ENCODE results near the gene CARMIL1.

The CARMIL1 gene

GRCh38 chr6:25424303-25424702 is 145.1 kb downstream of the CARMIL1 start:
- no peak for DNase-seq (ENCODE audit: low spot score)
- no peak for TF ChIP-seq CTCF (IDR thresholded peaks at IDR 0.05; ENCODE audit: borderline replicate concordance, control extremely low read depth, extremely low read depth, insufficient read depth, missing control alignments)
- in situ Hi-C loops (cut with MboI; ENCODE audit: low sequenced_read_pairs, unreplicated experiment), result no loop called here

GRCh38 chr6:25427549-25427948 is 148.4 kb downstream of the CARMIL1 start:
- TF ChIP-seq CTCF (IDR thresholded peaks at IDR 0.05; ENCODE audit: borderline replicate concordance, control extremely low read depth, extremely low read depth, insufficient read depth, missing control alignments), result no peak
- no peak for DNase-seq (ENCODE audit: low spot score)

GRCh38 chr6:25428758-25429317 is 149.7 kb downstream of the CARMIL1 start:
- in situ Hi-C loops (cut with MboI; ENCODE audit: low sequenced_read_pairs, unreplicated experiment), result no loop called here
- no peak for TF ChIP-seq CTCF (IDR thresholded peaks at IDR 0.05; ENCODE audit: borderline replicate concordance, control extremely low read depth, extremely low read depth, insufficient read depth, missing control alignments)

More at GRCh38 chr6:25427549-25427948, 148.4 kb downstream of the CARMIL1 start:
- in situ Hi-C loops (cut with MboI; ENCODE audit: low sequenced_read_pairs, unreplicated experiment), result no loop called here

GRCh38 chr6:25431306-25431974 is 152.3 kb downstream of the CARMIL1 start:
- TF ChIP-seq CTCF (IDR thresholded peaks at IDR 0.05; ENCODE audit: borderline replicate concordance, control extremely low read depth, extremely low read depth, insufficient read depth, missing control alignments), result no peak
- no peak for DNase-seq (ENCODE audit: low spot score)
- in situ Hi-C loops (cut with MboI; ENCODE audit: low sequenced_read_pairs, unreplicated experiment), result no loop called here

More at GRCh38 chr6:25428758-25429317, 149.7 kb downstream of the CARMIL1 start:
- DNase-seq (ENCODE audit: low spot score), result no peak

- in situ Hi-C loops (cut with MboI; ENCODE audit: low sequenced_read_pairs, unreplicated experiment), result no loop called here
- DNase-seq (ENCODE audit: low spot score), result no peak
- TF ChIP-seq CTCF (IDR thresholded peaks at IDR 0.05; ENCODE audit: borderline replicate concordance, control extremely low read depth, extremely low read depth, insufficient read depth, missing control alignments), result no peak
These were observed 152.8 kb downstream of the CARMIL1 start for GRCh38 chr6:25431975-25432307.

DNA sequence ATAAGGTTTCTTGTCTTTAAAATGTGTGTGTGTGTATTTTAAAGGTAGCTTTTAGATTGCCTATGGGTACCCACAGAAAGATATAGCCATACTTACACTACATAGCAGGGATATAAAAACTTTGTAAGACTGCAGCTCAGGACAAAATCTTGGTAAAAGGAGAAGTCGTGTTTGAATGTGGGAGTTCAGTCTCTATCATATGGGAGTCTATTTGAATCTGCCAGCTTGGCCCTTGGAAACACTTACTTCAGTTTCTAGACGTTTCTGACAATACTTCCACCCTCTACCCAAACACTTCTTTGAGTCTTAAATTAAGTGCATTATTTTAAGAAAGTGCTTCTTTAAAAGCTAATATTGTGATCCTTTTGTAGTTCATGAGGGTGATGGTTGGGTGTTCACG is 155.7 kb downstream of the CARMIL1 start:
- no peak for DNase-seq (ENCODE audit: low spot score)
- no peak for TF ChIP-seq CTCF (IDR thresholded peaks at IDR 0.05; ENCODE audit: borderline replicate concordance, control extremely low read depth, extremely low read depth, insufficient read depth, missing control alignments)
- in situ Hi-C loops (cut with MboI; ENCODE audit: low sequenced_read_pairs, unreplicated experiment), result no loop called here

Measured in GM13976 (cell line).